K562 (cell line): ENCODE results near the gene TPSAB1. TPM values are rescaled to one million over a fixed set of nuclear protein-coding genes. Genes with fewer than 3 reads are reported as not detected.

Source experiments
- ATAC-seq: fragments of 200-7000 bp; cut with Tn5 transposase; 3 replicates; pipeline ENCODE4 v1.9.1; 2020; ENCODE audit warnings: moderate library complexity
- BruUV-seq: library from RNA; stranded (reverse); fragments of 400-500 nt; replicated peaks from 2 replicates; lab custom pipeline; 2021; lab: Mats Ljungman, UMichigan
- CTCF ChIA-PET: fragments of 300-600 bp; formaldehyde crosslinking; extraction: SDS; loops from one replicate; lab custom pipeline; 2021; ENCODE audit warnings: low intra/inter-chr PET ratio; lab: Yijun Ruan, JAX
- POLR2A ChIA-PET: fragments of 300-600, 350-650 bp; sonication (Branson Sonifier 250); formaldehyde crosslinking; extraction: SDS; loops from one replicate; lab custom pipeline; 2021; ENCODE audit warnings: antibody characterized with exemption, inconsistent platforms; lab: Yijun Ruan, JAX
- DNase-seq, 4 experiments: peaks; one replicate each; pipeline versions ENCODE4 v3.0.0 to v3.0.0-alpha.2; 2011 to 2018; ENCODE audit warnings: low spot score in 3 of 4, mixed read lengths in 3 of 4; ENCODE audit errors: extremely low read depth in 1 of 4
- FAIRE-seq: peaks from 2 replicates; lab custom pipeline; 2011; peaks lifted over from hg19 to GRCh38; lab: Jason Lieb, UNC
- H2AFZ ChIP-seq: 2 replicates; pipeline ENCODE4 v1.6.0; 2011; ENCODE audit warnings: low read depth, low read length, control low read depth, inconsistent platforms
- H3K27ac ChIP-seq: fragments of 200-600 bp; 3 replicates; pipeline ENCODE4 v1.8.0; 2011; ENCODE audit warnings: low read depth, mild to moderate bottlenecking, control low read depth, inconsistent platforms, low read length, moderate library complexity, mixed read lengths; ENCODE audit errors: extremely low read depth
- H3K27me3 ChIP-seq, 2 experiments: fragments of 300-600 bp in 1 of 2; 2 replicates in 1 of 2; 3 replicates in 1 of 2; pipeline versions ENCODE4 v1.6.0 to v1.8.0; 2011; ENCODE audit warnings: inconsistent platforms in 2 of 2, low read length in 2 of 2, mild to moderate bottlenecking in 1 of 2, mixed read lengths in 1 of 2, moderate library complexity in 1 of 2; ENCODE audit not compliant: control insufficient read depth in 2 of 2, insufficient read depth in 2 of 2
- H3K36me3 ChIP-seq: fragments of 300-600 bp; 3 replicates; pipeline ENCODE4 v1.8.0; 2011; ENCODE audit warnings: mild to moderate bottlenecking, low read length, inconsistent platforms; ENCODE audit not compliant: control insufficient read depth, insufficient read depth
- H3K4me1 ChIP-seq, 2 experiments: fragments of 200-600 bp in 1 of 2; replicated peaks in 1 of 2; 2 replicates in 1 of 2; 3 replicates in 1 of 2; pipeline versions ENCODE4 v1.5.1 to v1.8.0; 2011; ENCODE audit warnings: inconsistent platforms in 2 of 2, low read length in 2 of 2, mild to moderate bottlenecking in 1 of 2, mixed read lengths in 1 of 2, moderate library complexity in 1 of 2; ENCODE audit not compliant: control insufficient read depth in 2 of 2, insufficient read depth in 2 of 2
- H3K4me2 ChIP-seq: 2 replicates; pipeline ENCODE4 v1.6.1; 2011; ENCODE audit warnings: low read length, control low read depth, inconsistent platforms, mixed read lengths; ENCODE audit not compliant: insufficient read depth
- H3K4me3 ChIP-seq: fragments of 200-600 bp; sonication (generic), shearing (Covaris generic); 2 replicates; pipeline ENCODE4 v1.5.1; 2016; ENCODE audit warnings: control low read depth, inconsistent platforms
- H3K79me2 ChIP-seq: fragments of 200-600 bp; 3 replicates; pipeline ENCODE4 v1.8.0; 2011; ENCODE audit warnings: low read length, inconsistent platforms; ENCODE audit not compliant: control insufficient read depth, insufficient read depth
- H3K9ac ChIP-seq, 2 experiments: 2 replicates each; pipeline versions ENCODE4 v1.6.0 to v1.6.1; 2011; ENCODE audit warnings: low read depth in 2 of 2, low read length in 2 of 2, control low read depth in 1 of 2, inconsistent platforms in 1 of 2, mild to moderate bottlenecking in 1 of 2, mixed read lengths in 1 of 2; ENCODE audit not compliant: insufficient read depth in 1 of 2
- H3K9me1 ChIP-seq: one replicate; pipeline ENCODE4 v1.6.0; 2011; ENCODE audit warnings: inconsistent platforms, mild to moderate bottlenecking, low read length, moderate library complexity; ENCODE audit not compliant: control insufficient read depth, insufficient read depth
- H3K9me3 ChIP-seq: replicated peaks from 2 replicates; pipeline ENCODE4 v1.5.1; 2011; ENCODE audit warnings: low read depth, low read length, inconsistent platforms; ENCODE audit not compliant: control insufficient read depth, insufficient read depth
- H4K20me1 ChIP-seq: replicated peaks from 2 replicates; pipeline ENCODE4 v1.6.1; 2011; ENCODE audit warnings: low read length, inconsistent platforms, mixed read lengths; ENCODE audit not compliant: control insufficient read depth, insufficient read depth
- BHLHE40 ChIP-seq: IDR thresholded peaks from 2 replicates; pipeline ENCODE4 v1.6.1; 2011; ENCODE audit warnings: low read length, improper control_type of control experiment
- CTCFL ChIP-seq: IDR thresholded peaks from 2 replicates; pipeline ENCODE4 v1.6.1; 2011; ENCODE audit warnings: borderline replicate concordance, low read depth, mild to moderate bottlenecking, moderate library complexity, low read length; ENCODE audit not compliant: insufficient read depth, poor library complexity, severe bottlenecking
- DEAF1 ChIP-seq: fragments of 450-650 bp; formaldehyde crosslinking; IDR thresholded peaks from 2 replicates; pipeline ENCODE4 v1.4.0; 2020; ENCODE audit warnings: mild to moderate bottlenecking, moderate library complexity
- GATAD2B ChIP-seq: fragments of 450-650 bp; IDR thresholded peaks from 2 replicates; pipeline ENCODE4 v1.6.1; 2017; ENCODE audit warnings: mild to moderate bottlenecking, borderline replicate concordance
- L3MBTL2 ChIP-seq: fragments of 450-650 bp; IDR thresholded peaks from 2 replicates; pipeline ENCODE4 v1.6.1; 2016; ENCODE audit warnings: mild to moderate bottlenecking, moderate library complexity
- MAX ChIP-seq: sonication (generic); formaldehyde crosslinking; IDR thresholded peaks from 2 replicates; pipeline ENCODE4 v1.9.0; 2022; ENCODE audit warnings: mild to moderate bottlenecking, missing genetic modification reagents
- PCBP1 ChIP-seq: fragments of 200-400 bp; formaldehyde crosslinking; IDR thresholded peaks from 2 replicates; pipeline ENCODE4 v1.6.1; 2018; ENCODE audit warnings: mild to moderate bottlenecking, low read depth, low read length; ENCODE audit not compliant: poor library complexity, severe bottlenecking
- POLR2B ChIP-seq: fragments of 450-650 bp; IDR thresholded peaks from 2 replicates; pipeline ENCODE4 v1.6.1; 2018; ENCODE audit warnings: low read depth; ENCODE audit not compliant: partially characterized antibody
- SMC3 ChIP-seq: conservative IDR thresholded peaks from 2 replicates; pipeline ENCODE4 v1.6.1; 2011; ENCODE audit warnings: low read depth, low read length, improper control_type of control experiment; ENCODE audit not compliant: insufficient read depth
- USF1 ChIP-seq: sonication (generic); formaldehyde crosslinking; IDR thresholded peaks from 2 replicates; pipeline ENCODE4 v1.9.0; 2022; ENCODE audit warnings: mild to moderate bottlenecking, missing genetic modification reagents
- USF2 ChIP-seq: sonication (generic); formaldehyde crosslinking; IDR thresholded peaks from 2 replicates; pipeline ENCODE4 v1.5.0; 2020; ENCODE audit warnings: missing genetic modification reagents
- ZNF668 ChIP-seq: fragments of 250-450 bp; sonication (Bioruptor Pico); IDR thresholded peaks from 2 replicates; pipeline ENCODE4 v1.8.0; 2022; ENCODE audit warnings: mild to moderate bottlenecking, inconsistent platforms
- WGBS: fragments of 100-300 bp; shearing (Covaris generic); methylation state at CpG from one replicate; pipeline ENCODE4 v1.1.6; 2016; ENCODE audit warnings: low coverage, mixed read lengths; ENCODE audit not compliant: insufficient coverage; ENCODE audit errors: missing lambda C conversion rate; 5-methylcytosine and 5-hydroxymethylcytosine counted together
- in situ Hi-C: fragments of 300-500 bp; cut with MboI; formaldehyde crosslinking; loops from 4 replicates; pipeline ENCODE4 v1.15.0; 2018; ENCODE audit warnings: inconsistent platforms, mixed read lengths
- intact Hi-C: fragments of 100-400 bp; cut with micrococcal nuclease; formaldehyde crosslinking; loops from 2 replicates; pipeline ENCODE4 v1.14.2; 2022
- polyA plus RNA-seq, 8 experiments: library from polyadenylated mRNA; depleted of rRNA in 4 of 8; stranded (reverse) in 5 of 8; unstranded in 3 of 8; fragments of >200 nt; fragmentation: Nextera tagmentation in 2 of 8; fragmentation: Illumina TruSeq in 1 of 8; extraction: Ambion mirVana in 2 of 8; extraction: Trizol in 1 of 8; gene quantifications; 2 replicates each; pipeline versions ENCODE4 v1.2.1 to v1.2.3, GENCODE V29; 2011 to 2014; ENCODE audit warnings: inconsistent platforms in 1 of 8, missing spikeins in 1 of 8
- total RNA-seq, 7 experiments: library from RNA; depleted of rRNA in 6 of 7; stranded (reverse); fragments of >200 nt in 6 of 7; fragmentation: Illumina TruSeq in 2 of 7; extraction: Trizol in 2 of 7; gene quantifications; 2 replicates each; pipeline versions ENCODE4 v1.2.1 to v1.2.3, GENCODE V29; 2011 to 2021; ENCODE audit warnings: low replicate concordance in 1 of 7

The TPSAB1 gene
- total and polyA plus RNA-seq, 9 of the 15 experiments (the other 6 are each of a cell fraction or from before 2014, with no cell fraction given) = not detected

- in situ Hi-C loops = loop anchor here (5.0 kb wide), 1 partner anchor 83 kb away; no protein-coding TSS in a partner anchor
- CTCF ChIA-PET = interaction anchor here (1.8 to 3.5 kb wide), 2 partner anchors 88 to 382 kb away, joined by 6 to 38 read pairs; no protein-coding TSS in a partner anchor
- intact Hi-C loops = loop anchor here (2.0 kb wide), 1 partner anchor 88 kb away; no protein-coding TSS in a partner anchor
- TF ChIP-seq MAX (CRISPR knock-in tag) (peak; percentile 40; the same call in 1 of the 2 replicates), DEAF1 (CRISPR knock-in tag) (0 out of 2 replicates have a peak, but pooled peaks have one; percentile 40), USF2 (CRISPR knock-in tag) (0 out of 2 replicates have a peak, but pooled peaks have one; percentile 33), BHLHE40 (peak; percentile 60; the same call in 1 of the 2 replicates), PCBP1 (peak; percentile 67), USF1 (CRISPR knock-in tag) (peak; percentile 59), SMC3 (peak; percentile 71), L3MBTL2 (0 out of 2 replicates have a peak, but pooled peaks have one; percentile 36), POLR2B (no peak), ZNF668 (CRISPR knock-in tag) (no peak), CTCFL (peak; percentile 9), GATAD2B (0 out of 2 replicates have a peak, but pooled peaks have one; percentile 37)
These were observed 45.7 kb upstream of the TPSAB1 start for GRCh38 chr16:1194665-1195392.

More at GRCh38 chr16:1194665-1195392, 45.7 kb upstream of the TPSAB1 start:
- 9% methylated on average over 34 of the region's 61 CpGs for WGBS
- no peaks in the 10 kb centered on the region for H3K79me2 ChIP-seq
- 0 out of 2 replicates have a peak overlapping the region, but pooled peaks have one; percentile 25 for H3K4me2 ChIP-seq
- H3K4me3 ChIP-seq = no peak overlapping the region
- H2AFZ ChIP-seq = no peak overlapping the region
- no peaks in the 10 kb centered on the region for H3K9me1 ChIP-seq
- no peak overlapping the region for H3K9ac ChIP-seq
- POLR2A ChIA-PET = interaction anchor here (0.9 kb wide), 1 partner anchor 14 kb away, joined by 3 read pairs; no protein-coding TSS in a partner anchor
- H3K9me3 ChIP-seq = no peaks in the 10 kb centered on the region
- DNase-seq = peak; percentile 29 to 75 (median 69)
- peaks cover 6% of the 10 kb centered on the region; the same call in 1 of the 2 replicates for H4K20me1 ChIP-seq
- no peak overlapping the region for H3K27ac ChIP-seq
- H3K4me1 ChIP-seq = peaks cover 0 to 64% of the 10 kb centered on the region in 2 experiments; a peak in 3 of 5 replicates
- no TSS peak for BruUV-seq
- H3K36me3 ChIP-seq = no peaks in the 10 kb centered on the region
- peaks cover 0 to 17% of the 10 kb centered on the region in 2 experiments; a peak in 2 of 5 replicates for H3K27me3 ChIP-seq
- FAIRE-seq = no peak
- peak; percentile 77 for ATAC-seq
